ENCODE measurements around the gene EXOC3.

DNA sequence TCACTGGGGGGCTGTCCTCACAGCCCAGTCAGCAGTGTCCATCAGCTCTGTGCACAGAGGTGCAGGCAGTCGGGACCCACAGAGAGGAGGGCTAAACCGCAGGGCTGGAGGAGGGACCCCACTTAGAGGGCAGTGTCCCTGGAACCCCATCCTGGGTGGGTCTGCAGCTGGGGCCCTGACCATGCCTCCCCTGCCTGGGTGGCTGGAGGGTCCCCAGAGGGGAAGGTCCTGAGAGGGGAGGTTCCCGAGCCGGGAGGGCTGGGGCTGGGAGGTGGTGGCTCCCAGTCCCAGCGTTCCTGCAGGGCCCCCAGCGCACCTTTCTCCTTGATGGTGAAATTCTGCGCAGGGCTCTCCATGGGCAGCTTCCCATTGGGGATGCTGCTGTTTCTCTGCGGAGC lies 32.7 kb downstream of the EXOC3 start:
- TF ChIP-seq, protein P1, sequence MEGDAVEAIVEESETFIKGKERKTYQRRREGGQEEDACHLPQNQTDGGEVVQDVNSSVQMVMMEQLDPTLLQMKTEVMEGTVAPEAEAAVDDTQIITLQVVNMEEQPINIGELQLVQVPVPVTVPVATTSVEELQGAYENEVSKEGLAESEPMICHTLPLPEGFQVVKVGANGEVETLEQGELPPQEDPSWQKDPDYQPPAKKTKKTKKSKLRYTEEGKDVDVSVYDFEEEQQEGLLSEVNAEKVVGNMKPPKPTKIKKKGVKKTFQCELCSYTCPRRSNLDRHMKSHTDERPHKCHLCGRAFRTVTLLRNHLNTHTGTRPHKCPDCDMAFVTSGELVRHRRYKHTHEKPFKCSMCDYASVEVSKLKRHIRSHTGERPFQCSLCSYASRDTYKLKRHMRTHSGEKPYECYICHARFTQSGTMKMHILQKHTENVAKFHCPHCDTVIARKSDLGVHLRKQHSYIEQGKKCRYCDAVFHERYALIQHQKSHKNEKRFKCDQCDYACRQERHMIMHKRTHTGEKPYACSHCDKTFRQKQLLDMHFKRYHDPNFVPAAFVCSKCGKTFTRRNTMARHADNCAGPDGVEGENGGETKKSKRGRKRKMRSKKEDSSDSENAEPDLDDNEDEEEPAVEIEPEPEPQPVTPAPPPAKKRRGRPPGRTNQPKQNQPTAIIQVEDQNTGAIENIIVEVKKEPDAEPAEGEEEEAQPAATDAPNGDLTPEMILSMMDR (conservative IDR thresholded peaks at IDR 0.05; ENCODE audit: low read depth, low read length): no peak
- TF ChIP-seq EZH2 (IDR thresholded peaks at IDR 0.05; ENCODE audit: low read length, unreplicated experiment): no peak
